ENCODE data around the gene PSME3.
"Not testable (repeated sequence)": the region's sequence is repeated elsewhere in the genome, so short reads cannot be mapped to it uniquely, and the experiment has no call there.

The PSME3 gene

DNA sequence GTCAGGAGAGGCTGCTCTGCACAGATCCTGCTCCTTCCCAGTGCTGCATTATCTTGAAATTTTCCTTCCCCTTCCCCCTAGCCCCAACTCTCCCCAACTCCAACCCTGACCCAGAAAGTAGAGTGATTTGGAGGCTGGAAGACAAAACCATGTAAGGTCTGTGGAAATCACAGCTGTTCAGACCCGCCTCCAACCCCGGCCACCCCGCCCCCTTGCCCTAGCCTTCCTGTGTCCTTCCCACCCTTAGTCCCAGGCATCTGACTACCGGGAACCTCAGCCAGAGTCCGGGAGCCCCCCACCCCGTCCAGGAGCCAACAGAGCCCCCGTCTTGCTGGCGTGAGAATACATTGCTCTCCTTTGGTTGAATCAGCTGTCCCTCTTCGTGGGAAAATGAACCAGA, 17.8 kb downstream of the PSME3 start, which contains the start of gene AOC3:
AOC3 (plus strand) TSS at position 246 of the 400 bp plus-strand sequence; CDS start at position 391, 145 bp downstream.
- no peak for DNase-seq (ENCODE audit: low read depth in 2 of 2)

DNA sequence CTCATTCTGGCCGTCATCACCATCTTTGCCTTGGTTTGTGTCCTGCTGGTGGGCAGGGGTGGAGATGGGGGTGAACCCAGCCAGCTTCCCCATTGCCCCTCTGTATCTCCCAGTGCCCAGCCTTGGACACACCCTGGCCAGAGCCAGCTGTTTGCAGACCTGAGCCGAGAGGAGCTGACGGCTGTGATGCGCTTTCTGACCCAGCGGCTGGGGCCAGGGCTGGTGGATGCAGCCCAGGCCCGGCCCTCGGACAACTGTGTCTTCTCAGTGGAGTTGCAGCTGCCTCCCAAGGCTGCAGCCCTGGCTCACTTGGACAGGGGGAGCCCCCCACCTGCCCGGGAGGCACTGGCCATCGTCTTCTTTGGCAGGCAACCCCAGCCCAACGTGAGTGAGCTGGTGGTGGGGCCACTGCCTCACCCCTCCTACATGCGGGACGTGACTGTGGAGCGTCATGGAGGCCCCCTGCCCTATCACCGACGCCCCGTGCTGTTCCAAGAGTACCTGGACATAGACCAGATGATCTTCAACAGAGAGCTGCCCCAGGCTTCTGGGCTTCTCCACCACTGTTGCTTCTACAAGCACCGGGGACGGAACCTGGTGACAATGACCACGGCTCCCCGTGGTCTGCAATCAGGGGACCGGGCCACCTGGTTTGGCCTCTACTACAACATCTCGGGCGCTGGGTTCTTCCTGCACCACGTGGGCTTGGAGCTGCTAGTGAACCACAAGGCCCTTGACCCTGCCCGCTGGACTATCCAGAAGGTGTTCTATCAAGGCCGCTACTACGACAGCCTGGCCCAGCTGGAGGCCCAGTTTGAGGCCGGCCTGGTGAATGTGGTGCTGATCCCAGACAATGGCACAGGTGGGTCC, 18.4 kb downstream of the PSME3 start:
- not testable (repeated sequence) for DNase-seq (ENCODE audit: low read depth in 2 of 2)

DNA sequence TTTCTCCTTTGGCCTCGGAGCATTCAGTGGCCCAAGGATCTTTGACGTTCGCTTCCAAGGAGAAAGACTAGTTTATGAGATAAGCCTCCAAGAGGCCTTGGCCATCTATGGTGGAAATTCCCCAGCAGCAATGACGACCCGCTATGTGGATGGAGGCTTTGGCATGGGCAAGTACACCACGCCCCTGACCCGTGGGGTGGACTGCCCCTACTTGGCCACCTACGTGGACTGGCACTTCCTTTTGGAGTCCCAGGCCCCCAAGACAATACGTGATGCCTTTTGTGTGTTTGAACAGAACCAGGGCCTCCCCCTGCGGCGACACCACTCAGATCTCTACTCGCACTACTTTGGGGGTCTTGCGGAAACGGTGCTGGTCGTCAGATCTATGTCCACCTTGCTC, 19.2 kb downstream of the PSME3 start:
- no peak for DNase-seq (ENCODE audit: low read depth in 2 of 2)

DNA sequence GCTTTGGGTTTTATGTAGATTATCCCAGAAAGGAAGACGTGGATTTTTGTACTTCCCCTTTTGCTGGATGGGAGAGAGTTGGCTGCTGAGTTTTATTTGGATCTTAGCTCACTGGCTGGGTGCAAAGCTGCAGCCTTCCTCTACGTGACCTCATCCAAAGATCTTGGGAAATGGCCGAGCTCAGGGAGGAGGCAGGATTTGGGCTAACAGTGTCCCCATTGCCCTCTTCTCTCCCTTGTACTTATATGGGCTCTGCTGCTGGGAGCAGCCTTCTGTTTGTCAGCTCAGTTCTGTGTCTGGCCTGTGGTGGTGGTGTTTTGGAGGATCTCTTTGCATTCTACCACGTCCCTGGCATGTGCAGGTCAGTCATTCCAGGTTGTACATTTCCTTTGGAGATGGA, 19.8 kb downstream of the PSME3 start:
- no peak for DNase-seq (ENCODE audit: low read depth in 2 of 2)

DNA sequence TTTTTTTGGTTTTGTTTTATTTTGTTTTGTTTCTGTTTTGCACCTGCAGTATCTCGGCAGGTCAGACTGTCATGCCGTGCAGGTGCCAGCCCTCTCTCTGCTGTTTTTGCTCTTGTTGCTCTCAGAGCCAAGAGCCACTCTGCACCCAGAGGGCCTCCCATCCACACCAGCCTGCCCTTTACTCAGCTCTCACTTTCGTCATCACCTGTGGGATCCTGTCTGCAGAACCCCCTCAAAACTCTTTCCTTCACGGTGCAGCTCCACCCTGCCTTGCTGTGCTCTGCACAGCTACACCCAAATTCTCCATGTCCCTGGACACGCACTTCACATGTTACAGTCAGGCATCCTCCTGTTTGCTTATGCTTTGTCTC, 20.4 kb downstream of the PSME3 start:
- DNase-seq (ENCODE audit: low read depth in 2 of 2) = no peak

DNA sequence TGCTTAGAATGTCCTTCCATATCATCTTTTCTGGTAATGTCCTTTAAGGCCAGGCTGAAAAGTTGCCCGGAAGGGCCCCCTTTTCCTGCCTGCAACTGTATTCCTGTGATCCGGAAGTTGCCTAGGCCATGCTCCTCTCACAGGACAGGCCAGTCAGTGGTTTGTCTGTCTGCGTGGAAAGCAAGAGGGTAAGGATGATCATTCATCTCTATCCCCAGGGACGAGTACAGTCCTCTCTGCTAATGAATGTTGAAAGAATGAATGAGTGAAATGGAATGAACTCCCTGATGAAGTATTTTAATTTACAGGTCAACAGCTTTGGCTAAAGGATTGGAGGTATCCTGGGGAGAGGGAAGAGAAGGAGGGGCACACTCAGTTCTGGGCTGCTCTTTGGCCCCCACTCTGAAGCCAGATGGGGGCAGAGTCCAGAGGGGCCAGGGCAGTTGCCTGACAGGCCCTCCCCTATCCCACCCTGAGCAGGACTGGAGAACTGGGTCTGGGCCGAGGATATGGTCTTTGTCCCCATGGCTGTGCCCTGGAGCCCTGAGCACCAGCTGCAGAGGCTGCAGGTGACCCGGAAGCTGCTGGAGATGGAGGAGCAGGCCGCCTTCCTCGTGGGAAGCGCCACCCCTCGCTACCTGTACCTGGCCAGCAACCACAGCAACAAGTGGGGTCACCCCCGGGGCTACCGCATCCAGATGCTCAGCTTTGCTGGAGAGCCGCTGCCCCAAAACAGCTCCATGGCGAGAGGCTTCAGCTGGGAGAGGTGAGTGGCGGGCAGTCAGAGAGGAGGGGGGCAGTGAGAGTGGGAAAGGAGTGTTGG, 21.0 kb downstream of the PSME3 start:
- no peak for DNase-seq (ENCODE audit: low read depth in 2 of 2)

DNA sequence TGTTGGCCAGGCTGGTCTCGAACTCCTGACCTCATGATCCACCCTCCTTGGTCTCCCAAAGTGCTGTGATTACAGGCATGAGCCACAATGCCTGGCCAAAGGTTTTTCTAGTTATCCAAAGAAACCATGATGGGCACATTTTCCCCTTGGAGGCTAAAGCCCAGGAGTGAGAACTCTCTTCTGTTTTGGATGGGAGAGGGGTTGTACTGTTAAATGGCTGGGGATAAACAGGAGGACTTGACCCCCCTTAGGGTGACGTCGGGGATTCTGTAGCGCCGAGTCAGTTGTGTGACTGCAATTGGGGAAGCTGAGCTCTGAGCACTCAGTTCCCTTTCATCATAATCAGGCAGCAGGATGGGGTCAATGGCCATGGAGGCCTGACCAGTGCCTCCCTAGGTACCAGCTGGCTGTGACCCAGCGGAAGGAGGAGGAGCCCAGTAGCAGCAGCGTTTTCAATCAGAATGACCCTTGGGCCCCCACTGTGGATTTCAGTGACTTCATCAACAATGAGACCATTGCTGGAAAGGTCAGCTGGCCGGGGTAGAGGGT, 21.9 kb downstream of the PSME3 start:
- DNase-seq (ENCODE audit: low read depth in 2 of 2) = no peak

DNA sequence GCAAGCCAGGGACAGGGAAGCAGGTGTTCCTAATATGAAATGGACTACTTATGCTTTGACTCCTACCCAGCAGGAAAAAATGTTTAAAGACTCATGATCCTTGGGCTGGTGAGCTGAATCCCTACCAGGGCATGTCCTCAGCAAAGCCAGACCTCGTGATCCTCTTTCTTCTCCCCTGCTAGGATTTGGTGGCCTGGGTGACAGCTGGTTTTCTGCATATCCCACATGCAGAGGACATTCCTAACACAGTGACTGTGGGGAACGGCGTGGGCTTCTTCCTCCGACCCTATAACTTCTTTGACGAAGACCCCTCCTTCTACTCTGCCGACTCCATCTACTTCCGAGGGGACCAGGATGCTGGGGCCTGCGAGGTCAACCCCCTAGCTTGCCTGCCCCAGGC, 22.9 kb downstream of the PSME3 start:
- DNase-seq (ENCODE audit: low read depth in 2 of 2) = not testable (repeated sequence)

DNA sequence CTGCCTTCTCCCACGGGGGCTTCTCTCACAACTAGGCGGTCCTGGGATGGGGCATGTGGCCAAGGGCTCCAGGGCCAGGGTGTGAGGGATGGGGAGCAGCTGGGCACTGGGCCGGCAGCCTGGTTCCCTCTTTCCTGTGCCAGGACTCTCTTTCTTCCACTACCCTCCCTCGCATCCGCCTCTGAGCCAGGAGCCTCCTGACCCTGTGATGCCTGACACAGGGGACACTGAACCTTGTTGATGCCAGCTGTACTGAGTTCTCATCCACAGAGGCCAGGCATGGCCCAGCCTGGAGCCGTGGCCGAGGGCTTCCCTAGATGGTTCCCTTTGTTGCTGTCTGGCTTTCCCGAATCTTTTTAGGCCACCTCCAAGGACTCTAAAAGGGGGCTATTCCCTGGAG, 23.3 kb downstream of the PSME3 start:
- not testable (repeated sequence) for DNase-seq (ENCODE audit: low read depth in 2 of 2)

DNA sequence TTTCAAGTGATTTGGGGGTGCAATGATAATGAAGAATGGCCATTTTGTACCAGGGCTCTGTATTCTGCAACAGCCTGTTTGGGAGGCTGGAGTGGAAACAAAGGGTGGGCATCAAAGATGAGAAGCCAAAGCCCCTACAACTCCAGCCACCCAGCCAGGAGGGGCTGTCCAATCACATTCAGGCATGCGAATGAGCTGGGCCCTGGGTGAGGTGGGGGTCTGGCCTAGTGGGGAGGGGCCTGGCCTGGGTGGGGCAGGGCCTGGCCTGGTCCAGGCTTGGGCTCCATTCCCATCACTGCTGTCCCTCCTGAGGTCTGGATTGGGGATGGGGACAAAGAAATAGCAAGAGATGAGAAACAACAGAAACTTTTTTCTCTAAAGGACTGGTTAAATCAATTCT, 24.2 kb downstream of the PSME3 start:
- DNase-seq (ENCODE audit: low read depth in 2 of 2) = no peak

DNA sequence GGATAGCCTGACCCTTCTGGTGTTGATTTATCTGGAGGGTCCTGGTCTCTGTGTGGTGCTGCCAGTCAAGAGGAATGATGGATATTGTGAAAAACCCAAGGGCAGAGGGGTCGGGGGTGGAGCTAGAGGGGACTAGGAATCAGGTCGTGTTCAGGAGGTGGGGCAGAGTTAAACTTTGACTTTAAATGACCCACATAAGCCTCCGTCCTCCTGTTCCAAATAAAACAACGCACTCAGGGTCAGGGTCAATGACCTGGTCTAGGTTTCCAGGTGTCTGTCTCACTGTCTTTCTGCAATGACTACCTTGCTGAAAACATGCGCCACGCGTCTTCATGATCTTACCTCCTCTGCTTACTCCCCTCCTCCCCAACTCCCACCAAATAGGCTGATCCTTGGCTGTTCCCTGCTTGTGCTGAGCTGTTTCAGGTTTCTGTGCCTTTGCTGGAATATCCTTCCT, 32.5 kb downstream of the PSME3 start:
- no peak for DNase-seq (ENCODE audit: low read depth in 2 of 2)

DNA sequence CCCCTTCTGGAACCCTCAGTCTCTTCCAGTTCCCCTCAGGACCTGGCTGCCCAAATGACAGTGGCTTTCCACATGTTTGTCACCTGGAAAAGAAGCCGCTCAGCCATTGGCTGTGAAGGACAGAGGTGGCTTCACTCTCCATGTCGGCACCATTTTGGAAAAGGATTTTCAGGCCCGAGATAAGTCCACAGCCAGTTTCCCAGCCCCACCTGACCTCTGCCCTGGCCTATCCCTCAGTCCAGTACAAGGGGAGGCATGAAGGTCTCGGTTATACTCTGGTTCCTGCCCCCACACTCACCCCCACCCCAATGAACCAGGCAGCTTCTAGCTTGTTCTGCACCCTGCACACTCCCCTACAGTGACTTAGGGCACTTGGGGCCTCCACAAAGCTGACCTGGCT, 33.0 kb downstream of the PSME3 start:
- DNase-seq (ENCODE audit: low read depth in 2 of 2) = no peak

DNA sequence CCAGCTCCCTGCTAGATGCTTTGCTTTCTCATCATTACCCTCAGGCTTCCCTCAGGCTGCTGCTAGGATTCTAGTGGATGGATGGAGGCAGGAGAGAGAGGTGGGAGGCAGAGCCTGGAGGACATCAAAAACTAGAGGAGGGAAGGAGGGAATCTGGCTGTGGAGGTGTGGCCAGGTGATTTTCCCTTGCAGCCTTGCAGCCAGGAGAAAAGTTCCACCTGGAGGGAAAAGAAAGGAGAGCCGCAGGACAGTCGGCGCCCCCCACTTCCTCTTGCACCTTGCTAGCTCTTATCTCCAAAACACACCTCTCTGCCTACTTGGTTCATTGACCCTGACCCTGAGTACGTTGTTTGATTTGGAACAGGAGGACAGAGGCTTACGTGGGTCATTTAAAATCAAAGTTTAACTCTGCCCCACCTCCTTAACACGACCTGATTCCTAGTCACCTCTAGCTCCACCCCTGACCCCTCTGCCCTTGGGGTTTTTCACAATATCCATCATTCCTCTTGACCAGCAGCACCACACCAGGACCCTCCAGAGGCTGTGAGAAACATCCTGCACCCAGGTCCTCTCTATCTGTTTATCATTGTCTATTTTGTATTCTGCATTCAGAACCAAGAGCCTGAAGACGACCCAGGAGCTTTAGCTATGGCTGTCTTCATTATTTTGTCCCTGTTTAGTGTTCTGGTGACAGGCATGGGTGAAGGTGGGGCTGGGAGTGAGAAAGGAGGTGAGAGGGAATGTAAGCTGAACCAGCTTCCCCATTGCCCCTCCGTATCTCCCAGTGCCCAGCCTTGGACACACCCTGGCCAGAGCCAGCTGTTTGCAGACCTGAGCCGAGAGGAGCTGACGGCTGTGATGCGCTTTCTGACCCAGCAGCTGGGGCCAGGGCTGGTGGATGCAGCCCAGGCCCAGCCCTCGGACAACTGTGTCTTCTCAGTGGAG, 33.7 kb downstream of the PSME3 start:
- no peak for DNase-seq (ENCODE audit: low read depth in 2 of 2)

DNA sequence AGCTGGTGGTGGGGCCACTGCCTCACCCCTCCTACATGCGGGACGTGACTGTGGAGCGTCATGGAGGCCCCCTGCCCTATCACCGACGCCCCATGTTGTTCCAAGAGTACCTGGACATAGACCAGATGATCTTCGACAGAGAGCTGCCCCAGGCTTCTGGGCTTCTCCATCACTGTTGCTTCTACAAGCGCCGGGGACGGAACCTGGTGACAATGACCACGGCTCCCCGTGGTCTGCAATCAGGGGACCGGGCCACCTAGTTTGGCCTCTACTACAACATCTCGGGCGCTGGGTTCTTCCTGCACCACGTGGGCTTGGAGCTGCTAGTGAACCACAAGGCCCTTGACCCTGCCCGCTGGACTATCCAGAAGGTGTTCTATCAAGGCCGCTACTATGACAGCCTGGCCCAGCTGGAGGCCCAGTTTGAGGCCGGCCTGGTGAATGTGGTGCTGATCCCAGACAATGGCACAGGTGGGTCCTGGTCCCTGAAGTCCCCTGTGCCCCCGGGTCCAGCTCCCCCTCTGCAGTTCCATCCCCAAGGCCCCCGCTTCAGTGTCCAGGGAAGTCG, 34.6 kb downstream of the PSME3 start:
- DNase-seq (ENCODE audit: low read depth in 2 of 2) = not testable (repeated sequence)

DNA sequence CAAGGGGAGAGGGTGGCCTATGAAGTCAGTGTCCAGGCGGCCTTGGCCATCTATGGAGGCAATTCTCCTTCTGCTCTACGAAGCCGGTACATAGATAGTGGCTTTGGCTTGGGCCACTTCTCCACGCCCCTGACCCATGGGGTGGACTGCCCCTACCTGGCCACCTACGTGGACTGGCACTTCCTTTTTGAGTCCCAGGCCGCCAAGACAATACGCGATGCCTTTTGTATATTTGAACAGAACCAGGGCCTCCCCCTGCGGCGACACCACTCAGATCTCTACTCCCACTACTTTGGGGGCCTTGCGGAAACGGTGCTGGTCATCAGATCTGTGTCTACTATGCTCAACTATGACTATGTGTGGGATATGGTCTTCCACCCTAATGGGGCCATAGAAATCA, 35.1 kb downstream of the PSME3 start:
- DNase-seq (ENCODE audit: low read depth in 2 of 2) = no peak

DNA sequence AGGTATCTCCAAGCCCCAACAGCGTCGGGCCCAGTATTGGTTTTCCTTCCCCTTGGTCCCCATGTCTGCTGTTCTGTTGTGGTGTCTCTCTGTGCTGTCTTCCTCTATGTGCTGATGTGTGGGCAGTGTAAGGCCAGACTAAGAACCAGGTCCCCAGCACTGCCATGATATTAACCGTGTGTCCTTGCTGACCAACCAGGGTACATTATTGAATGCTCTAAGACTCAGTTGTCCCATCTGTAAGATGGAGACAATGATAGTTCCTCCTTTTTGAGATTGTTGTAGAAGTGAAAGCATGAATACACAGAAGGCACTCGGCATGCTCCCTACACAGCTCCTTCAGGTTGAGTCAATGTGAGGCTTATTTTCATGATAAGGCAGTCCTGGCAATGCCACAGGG, 38.5 kb downstream of the PSME3 start:
- no peak for DNase-seq (ENCODE audit: low read depth in 2 of 2)

DNA sequence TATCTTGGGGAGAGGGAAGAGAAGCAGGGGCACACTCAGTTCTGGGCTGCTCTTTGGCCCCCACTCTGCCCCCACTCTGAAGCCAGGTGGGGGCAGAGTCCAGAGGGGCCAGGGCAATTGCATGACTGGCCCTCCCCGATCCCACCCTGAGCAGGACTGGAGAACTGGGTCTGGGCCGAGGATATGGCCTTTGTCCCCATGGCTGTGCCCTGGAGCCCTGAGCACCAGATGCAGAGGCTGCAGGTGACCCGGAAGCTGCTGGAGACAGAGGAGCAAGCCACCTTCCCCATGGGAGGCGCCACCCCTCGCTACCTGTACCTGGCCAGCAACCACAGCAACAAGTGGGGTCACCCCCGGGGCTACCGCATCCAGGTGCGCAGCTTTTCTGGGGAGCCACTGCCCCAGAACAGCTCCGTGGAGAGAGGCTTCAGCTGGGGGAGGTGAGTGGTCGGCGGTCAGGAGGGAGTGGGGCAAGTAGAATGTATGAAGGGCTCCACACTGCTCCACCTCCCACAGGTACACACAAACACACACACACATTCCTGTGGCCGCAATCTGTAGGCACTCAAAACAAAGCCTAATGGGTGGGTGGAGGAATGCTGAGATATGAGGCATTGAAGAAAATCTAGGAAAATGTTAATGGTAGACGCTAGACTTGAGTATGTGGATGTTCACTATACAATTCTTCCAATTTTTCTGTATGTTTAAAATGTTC, 39.2 kb downstream of the PSME3 start:
- DNase-seq (ENCODE audit: low read depth in 2 of 2) = no peak

DNA sequence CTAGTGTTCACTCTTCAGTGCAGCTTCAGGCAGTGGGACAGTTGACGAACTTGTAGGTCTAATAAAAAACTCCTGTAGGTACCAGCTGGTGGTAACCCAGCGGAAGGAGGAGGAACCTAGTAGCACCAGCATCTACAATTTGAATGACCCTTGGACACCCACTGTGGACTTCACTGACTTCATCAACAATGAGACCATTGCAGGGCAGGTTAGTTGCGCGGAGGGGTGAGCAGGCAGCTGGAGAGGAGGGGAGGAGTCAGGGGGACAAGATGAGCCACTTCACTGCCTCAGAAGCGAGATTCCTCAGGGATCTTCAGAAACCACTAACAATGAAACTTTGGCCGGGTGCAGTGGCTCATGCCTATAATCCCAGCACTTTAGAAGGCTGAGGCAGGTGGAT, 40.1 kb downstream of the PSME3 start:
- no peak for DNase-seq (ENCODE audit: low read depth in 2 of 2)

DNA sequence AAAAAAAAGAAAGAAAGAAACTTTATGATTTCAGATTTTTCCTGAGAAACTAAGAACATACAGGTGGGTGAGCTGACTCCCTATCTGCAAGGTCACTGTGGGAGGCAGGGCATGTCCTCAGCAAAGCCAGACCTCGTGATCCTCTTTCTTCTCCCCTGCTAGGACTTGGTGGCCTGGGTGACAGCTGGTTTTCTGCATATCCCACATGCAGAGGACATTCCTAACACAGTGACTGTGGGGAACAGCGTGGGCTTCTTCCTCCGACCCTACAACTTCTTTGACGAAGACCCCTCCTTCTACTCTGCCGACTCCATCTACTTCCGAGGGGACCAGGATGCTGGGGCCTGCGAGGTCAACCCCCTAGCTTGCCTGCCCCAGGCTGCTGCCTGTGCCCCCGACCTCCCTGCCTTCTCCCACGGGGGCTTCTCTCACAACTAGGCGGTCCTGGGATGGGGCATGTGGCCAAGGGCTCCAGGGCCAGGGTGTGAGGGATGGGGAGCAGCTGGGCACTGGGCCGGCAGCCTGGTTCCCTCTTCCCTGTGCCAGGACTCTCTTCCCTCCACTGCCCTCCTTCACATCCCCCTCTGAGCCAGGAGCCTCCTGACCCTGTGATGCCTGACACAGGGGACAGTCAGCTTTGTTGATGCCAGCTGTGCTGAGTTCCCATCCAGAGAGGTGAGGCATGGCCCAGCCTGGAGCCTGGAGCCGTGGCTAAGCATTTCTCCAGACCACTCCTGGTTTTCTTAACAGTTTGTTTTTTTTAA, 40.9 kb downstream of the PSME3 start:
- DNase-seq (ENCODE audit: low read depth in 2 of 2) = not testable (repeated sequence)

DNA sequence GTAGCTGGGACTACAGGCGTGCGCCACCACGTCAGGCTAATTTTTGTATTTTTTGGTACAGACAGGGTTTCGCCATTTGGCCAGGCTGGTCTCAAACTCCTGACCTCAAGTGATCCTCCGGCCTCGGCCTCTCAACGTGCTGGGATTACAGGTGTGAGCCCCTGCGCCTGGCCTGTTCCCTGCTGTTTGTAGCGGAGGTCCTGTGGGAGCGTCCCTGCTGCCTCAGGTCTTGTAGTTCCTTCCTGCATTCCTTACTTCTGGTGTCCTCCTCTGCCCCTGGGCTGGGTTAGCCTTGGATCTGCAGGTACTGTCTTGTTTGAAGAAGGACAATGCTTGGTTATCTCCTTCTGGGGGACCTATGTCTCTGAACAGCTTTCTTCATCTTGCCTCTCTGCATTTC, 43.8 kb downstream of the PSME3 start:
- no peak for DNase-seq (ENCODE audit: low read depth in 2 of 2)
